GM12878 (cell line): ENCODE measurements around the gene AADAC. TPM values are rescaled to one million over a fixed set of nuclear protein-coding genes. Genes with fewer than 3 reads are reported as not detected.

Experiments used
- BHLHE40 ChIP-seq, 2 experiments: fragments of 450-650 bp in 1 of 2; IDR thresholded peaks; 2 replicates each; pipeline ENCODE4 v1.6.1; 2011 to 2017; ENCODE audit warnings: low read depth in 2 of 2, borderline replicate concordance in 1 of 2, improper control_type of control experiment in 1 of 2, low read length in 1 of 2, mild to moderate bottlenecking in 1 of 2
- CEBPB ChIP-seq, 2 experiments: fragments of 150-350 bp in 1 of 2; IDR thresholded peaks; 2 replicates each; pipeline ENCODE4 v1.6.1; 2012 to 2014; ENCODE audit warnings: low read depth in 2 of 2, low read length in 2 of 2, borderline replicate concordance in 1 of 2, inconsistent platforms in 1 of 2
- FOXK2 ChIP-seq: fragments of 450-650 bp; IDR thresholded peaks from 2 replicates; pipeline ENCODE4 v1.6.1; 2017; ENCODE audit warnings: mild to moderate bottlenecking, moderate library complexity
- HDAC6 ChIP-seq: fragments of 200-600 bp; sonication (generic); IDR thresholded peaks from one replicate; pipeline ENCODE4 v1.8.0; 2017; ENCODE audit warnings: antibody characterized with exemption; ENCODE audit not compliant: unreplicated experiment
- IRF4 ChIP-seq: IDR thresholded peaks from 2 replicates; pipeline ENCODE4 v1.6.1; 2011; ENCODE audit warnings: low read depth, low read length
- KDM1A ChIP-seq: fragments of 200-600 bp; sonication (generic); IDR thresholded peaks from 2 replicates; pipeline ENCODE4 v1.6.1; 2016; ENCODE audit warnings: borderline replicate concordance
- PAX5 ChIP-seq: IDR thresholded peaks from 2 replicates; pipeline ENCODE4 v1.6.1; 2011; ENCODE audit warnings: low read depth, low read length, borderline replicate concordance
- PAX8 ChIP-seq: fragments of 450-650 bp; IDR thresholded peaks from 2 replicates; pipeline ENCODE4 v1.6.1; 2017; ENCODE audit warnings: mild to moderate bottlenecking, moderate library complexity
- PBX3 ChIP-seq: IDR thresholded peaks from 2 replicates; pipeline ENCODE4 v1.6.1; 2011; ENCODE audit warnings: mild to moderate bottlenecking, low read depth, low read length, moderate library complexity; ENCODE audit not compliant: insufficient replicate concordance
- PML ChIP-seq: IDR thresholded peaks from 2 replicates; pipeline ENCODE4 v1.6.1; 2012; ENCODE audit warnings: low read length, inconsistent platforms
- SREBF2 ChIP-seq: IDR thresholded peaks from 2 replicates; pipeline ENCODE4 v1.6.1; 2012; ENCODE audit warnings: mild to moderate bottlenecking, low read length
- ZNF384 ChIP-seq: IDR thresholded peaks from 2 replicates; pipeline ENCODE4 v1.6.1; 2012; ENCODE audit warnings: low read depth, mild to moderate bottlenecking, low read length, improper control_type of control experiment, borderline replicate concordance
- ZZZ3 ChIP-seq: IDR thresholded peaks from 2 replicates; pipeline ENCODE4 v1.6.1; 2011; ENCODE audit warnings: low read depth; ENCODE audit not compliant: control insufficient read depth, insufficient read length
- polyA plus RNA-seq, 11 experiments: library from polyadenylated mRNA; depleted of rRNA in 4 of 11; unstranded in 6 of 11; stranded (reverse) in 5 of 11; fragments of >200 nt; fragmentation: Nextera tagmentation in 4 of 11; fragmentation: Illumina TruSeq in 1 of 11; extraction: Ambion mirVana in 4 of 11; extraction: Trizol in 1 of 11; gene quantifications; 1 replicate in 1 of 11; 2 replicates in 10 of 11; pipeline versions ENCODE4 v1.2.1 to v1.2.3, GENCODE V29; 2011 to 2016; ENCODE audit warnings: inconsistent platforms in 2 of 11, missing spikeins in 2 of 11, low read depth in 1 of 11
- total RNA-seq, 4 experiments: library from RNA; depleted of rRNA in 3 of 4; stranded (reverse); fragments of >200 nt in 3 of 4; fragmentation: Illumina TruSeq in 1 of 4; extraction: Trizol in 1 of 4; gene quantifications; 2 replicates each; pipeline versions ENCODE4 v1.2.1 to v1.2.3, GENCODE V29; 2013 to 2021
- TF ChIP-seq, protein P1 (sequence below), 3 experiments: IDR thresholded peaks in 2 of 3; conservative IDR thresholded peaks in 1 of 3; 2 replicates each; pipeline ENCODE4 v1.5.1; 2011; ENCODE audit warnings: low read depth in 3 of 3, low read length in 3 of 3, mild to moderate bottlenecking in 3 of 3, control low read depth in 2 of 3, moderate library complexity in 2 of 3, inconsistent platforms in 1 of 3, mixed read lengths in 1 of 3; ENCODE audit not compliant: control insufficient read depth in 2 of 3, insufficient read depth in 1 of 3; ENCODE audit errors: extremely low read depth in 1 of 3
- TF ChIP-seq, protein P2 (sequence below): fragments of 450-650 bp; IDR thresholded peaks from 2 replicates; pipeline ENCODE4 v1.6.1; 2014; ENCODE audit warnings: mild to moderate bottlenecking
- TF ChIP-seq, protein P3 (sequence below): fragments of 450-650 bp; IDR thresholded peaks from 2 replicates; pipeline ENCODE4 v1.6.1; 2017; ENCODE audit warnings: mild to moderate bottlenecking, moderate library complexity
- TF ChIP-seq, protein P4 (sequence below): fragments of 450-650 bp; IDR thresholded peaks from 2 replicates; pipeline ENCODE4 v1.6.1; 2017; ENCODE audit warnings: mild to moderate bottlenecking, low read depth, inconsistent platforms; ENCODE audit not compliant: poor library complexity, severe bottlenecking

The AADAC gene
- total and polyA plus RNA-seq, 10 of the 15 experiments (the other 5 are each of a cell fraction or from before 2014, with no cell fraction given) = 0.13 TPM; not detected in 9

DNA sequence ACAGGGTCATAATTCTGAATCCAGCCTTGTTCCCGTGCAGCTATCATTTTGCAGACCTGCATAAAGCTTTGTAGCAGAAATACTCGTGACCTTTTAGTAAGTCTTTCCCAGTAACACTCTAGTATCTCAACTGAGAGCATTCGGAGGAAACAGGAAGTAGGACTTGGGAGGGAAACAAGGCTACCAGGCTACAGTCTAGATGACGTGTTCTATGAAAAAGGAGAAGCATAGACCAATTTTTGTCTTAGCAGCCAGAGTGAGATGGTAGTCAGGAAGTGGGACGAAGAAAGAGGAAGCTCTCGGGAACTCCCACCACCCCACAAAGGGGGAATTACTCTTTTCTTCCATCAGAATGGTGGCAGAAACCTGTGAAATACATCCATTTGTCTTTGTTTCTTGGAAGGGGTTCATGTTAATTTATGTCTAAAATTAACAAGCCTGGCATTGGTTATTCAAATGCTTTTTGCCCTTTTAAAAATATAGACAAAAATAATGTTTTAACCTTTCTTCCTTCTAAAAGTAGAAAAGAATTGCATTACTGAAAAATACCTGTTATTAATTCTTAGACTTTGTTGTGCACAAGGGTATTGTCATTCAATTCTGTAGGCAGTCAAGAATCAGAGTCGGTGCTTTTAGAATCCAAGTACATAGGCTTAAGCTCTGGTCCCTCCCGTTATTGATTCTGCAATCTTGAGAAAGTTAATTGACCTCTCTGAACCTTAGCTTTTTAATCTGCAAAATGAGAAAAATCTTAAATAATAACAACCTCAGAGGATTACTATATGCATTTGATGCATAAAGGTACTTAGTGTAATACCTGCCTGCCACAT, 57.9 kb downstream of the AADAC start (continued):
- TF ChIP-seq KDM1A (no peak), ZNF384 (no peak), PBX3 (no peak), SREBF2 (no peak), PAX8 (no peak), IRF4 (no peak), BHLHE40 (IDR thresholded peaks at IDR 0.05; ENCODE audit: borderline replicate concordance in 1 of 2, low read depth in 2 of 2, low read length in 1 of 2) (peak in 1 of 2 experiments; percentile 37; a peak in 1 of 4 replicates), PAX5 (no peak), ZZZ3 (no peak), HDAC6 (no peak), FOXK2 (no peak), PML (no peak), CEBPB (IDR thresholded peaks at IDR 0.05; ENCODE audit: borderline replicate concordance in 1 of 2, low read depth in 2 of 2, low read length in 2 of 2) (no peak)
- TF ChIP-seq, protein P1, sequence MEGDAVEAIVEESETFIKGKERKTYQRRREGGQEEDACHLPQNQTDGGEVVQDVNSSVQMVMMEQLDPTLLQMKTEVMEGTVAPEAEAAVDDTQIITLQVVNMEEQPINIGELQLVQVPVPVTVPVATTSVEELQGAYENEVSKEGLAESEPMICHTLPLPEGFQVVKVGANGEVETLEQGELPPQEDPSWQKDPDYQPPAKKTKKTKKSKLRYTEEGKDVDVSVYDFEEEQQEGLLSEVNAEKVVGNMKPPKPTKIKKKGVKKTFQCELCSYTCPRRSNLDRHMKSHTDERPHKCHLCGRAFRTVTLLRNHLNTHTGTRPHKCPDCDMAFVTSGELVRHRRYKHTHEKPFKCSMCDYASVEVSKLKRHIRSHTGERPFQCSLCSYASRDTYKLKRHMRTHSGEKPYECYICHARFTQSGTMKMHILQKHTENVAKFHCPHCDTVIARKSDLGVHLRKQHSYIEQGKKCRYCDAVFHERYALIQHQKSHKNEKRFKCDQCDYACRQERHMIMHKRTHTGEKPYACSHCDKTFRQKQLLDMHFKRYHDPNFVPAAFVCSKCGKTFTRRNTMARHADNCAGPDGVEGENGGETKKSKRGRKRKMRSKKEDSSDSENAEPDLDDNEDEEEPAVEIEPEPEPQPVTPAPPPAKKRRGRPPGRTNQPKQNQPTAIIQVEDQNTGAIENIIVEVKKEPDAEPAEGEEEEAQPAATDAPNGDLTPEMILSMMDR (IDR thresholded peaks at IDR 0.05 in 2 of 3, conservative IDR thresholded peaks at IDR 0.05 in 1 of 3; ENCODE audit: control insufficient read depth in 2 of 3, extremely low read depth in 1 of 3, insufficient read depth in 1 of 3, low read depth in 3 of 3, low read length in 3 of 3) = no peak
- TF ChIP-seq, protein P2, sequence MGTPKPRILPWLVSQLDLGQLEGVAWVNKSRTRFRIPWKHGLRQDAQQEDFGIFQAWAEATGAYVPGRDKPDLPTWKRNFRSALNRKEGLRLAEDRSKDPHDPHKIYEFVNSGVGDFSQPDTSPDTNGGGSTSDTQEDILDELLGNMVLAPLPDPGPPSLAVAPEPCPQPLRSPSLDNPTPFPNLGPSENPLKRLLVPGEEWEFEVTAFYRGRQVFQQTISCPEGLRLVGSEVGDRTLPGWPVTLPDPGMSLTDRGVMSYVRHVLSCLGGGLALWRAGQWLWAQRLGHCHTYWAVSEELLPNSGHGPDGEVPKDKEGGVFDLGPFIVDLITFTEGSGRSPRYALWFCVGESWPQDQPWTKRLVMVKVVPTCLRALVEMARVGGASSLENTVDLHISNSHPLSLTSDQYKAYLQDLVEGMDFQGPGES = no peak
- TF ChIP-seq, protein P3, sequence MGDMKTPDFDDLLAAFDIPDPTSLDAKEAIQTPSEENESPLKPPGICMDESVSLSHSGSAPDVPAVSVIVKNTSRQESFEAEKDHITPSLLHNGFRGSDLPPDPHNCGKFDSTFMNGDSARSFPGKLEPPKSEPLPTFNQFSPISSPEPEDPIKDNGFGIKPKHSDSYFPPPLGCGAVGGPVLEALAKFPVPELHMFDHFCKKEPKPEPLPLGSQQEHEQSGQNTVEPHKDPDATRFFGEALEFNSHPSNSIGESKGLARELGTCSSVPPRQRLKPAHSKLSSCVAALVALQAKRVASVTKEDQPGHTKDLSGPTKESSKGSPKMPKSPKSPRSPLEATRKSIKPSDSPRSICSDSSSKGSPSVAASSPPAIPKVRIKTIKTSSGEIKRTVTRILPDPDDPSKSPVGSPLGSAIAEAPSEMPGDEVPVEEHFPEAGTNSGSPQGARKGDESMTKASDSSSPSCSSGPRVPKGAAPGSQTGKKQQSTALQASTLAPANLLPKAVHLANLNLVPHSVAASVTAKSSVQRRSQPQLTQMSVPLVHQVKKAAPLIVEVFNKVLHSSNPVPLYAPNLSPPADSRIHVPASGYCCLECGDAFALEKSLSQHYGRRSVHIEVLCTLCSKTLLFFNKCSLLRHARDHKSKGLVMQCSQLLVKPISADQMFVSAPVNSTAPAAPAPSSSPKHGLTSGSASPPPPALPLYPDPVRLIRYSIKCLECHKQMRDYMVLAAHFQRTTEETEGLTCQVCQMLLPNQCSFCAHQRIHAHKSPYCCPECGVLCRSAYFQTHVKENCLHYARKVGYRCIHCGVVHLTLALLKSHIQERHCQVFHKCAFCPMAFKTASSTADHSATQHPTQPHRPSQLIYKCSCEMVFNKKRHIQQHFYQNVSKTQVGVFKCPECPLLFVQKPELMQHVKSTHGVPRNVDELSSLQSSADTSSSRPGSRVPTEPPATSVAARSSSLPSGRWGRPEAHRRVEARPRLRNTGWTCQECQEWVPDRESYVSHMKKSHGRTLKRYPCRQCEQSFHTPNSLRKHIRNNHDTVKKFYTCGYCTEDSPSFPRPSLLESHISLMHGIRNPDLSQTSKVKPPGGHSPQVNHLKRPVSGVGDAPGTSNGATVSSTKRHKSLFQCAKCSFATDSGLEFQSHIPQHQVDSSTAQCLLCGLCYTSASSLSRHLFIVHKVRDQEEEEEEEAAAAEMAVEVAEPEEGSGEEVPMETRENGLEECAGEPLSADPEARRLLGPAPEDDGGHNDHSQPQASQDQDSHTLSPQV = no peak
- TF ChIP-seq, protein P4, sequence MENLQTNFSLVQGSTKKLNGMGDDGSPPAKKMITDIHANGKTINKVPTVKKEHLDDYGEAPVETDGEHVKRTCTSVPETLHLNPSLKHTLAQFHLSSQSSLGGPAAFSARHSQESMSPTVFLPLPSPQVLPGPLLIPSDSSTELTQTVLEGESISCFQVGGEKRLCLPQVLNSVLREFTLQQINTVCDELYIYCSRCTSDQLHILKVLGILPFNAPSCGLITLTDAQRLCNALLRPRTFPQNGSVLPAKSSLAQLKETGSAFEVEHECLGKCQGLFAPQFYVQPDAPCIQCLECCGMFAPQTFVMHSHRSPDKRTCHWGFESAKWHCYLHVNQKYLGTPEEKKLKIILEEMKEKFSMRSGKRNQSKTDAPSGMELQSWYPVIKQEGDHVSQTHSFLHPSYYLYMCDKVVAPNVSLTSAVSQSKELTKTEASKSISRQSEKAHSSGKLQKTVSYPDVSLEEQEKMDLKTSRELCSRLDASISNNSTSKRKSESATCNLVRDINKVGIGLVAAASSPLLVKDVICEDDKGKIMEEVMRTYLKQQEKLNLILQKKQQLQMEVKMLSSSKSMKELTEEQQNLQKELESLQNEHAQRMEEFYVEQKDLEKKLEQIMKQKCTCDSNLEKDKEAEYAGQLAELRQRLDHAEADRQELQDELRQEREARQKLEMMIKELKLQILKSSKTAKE = no peak
